Kidney (tissue), 14 donors: ENCODE measurements around the gene RAD51B. TPM values are rescaled to one million over a fixed set of nuclear protein-coding genes. Genes with fewer than 3 reads are reported as not detected.
A peak's percentile ranks its signal among the peaks of the same experiment; 100 is the strongest.

Experiments used
- DNase-seq, 5 donors: peaks; one replicate each; pipeline ENCODE4 v3.0.0-alpha.2; 2013 to 2020
- FAIRE-seq: peaks from 2 replicates; lab custom pipeline; 2012; peaks lifted over from hg19 to GRCh38; lab: Jason Lieb, UNC
- H3K27ac ChIP-seq, 2 donors: one replicate each; pipeline ENCODE4 v1.7.0; 2013; ENCODE audit warnings: low read depth in 2 of 2, low read length in 2 of 2, inconsistent platforms in 1 of 2
- H3K27me3 ChIP-seq: one replicate; pipeline ENCODE4 v1.7.1; 2013; ENCODE audit warnings: low read length, inconsistent platforms; ENCODE audit not compliant: control insufficient read depth, insufficient read depth
- H3K36me3 ChIP-seq, 3 donors: one replicate each; pipeline versions ENCODE4 v1.7.0 to v1.7.1; 2013; ENCODE audit warnings: low read length in 3 of 3, control low read depth in 1 of 3, inconsistent platforms in 1 of 3; ENCODE audit not compliant: insufficient read depth in 3 of 3, control insufficient read depth in 2 of 3
- H3K4me1 ChIP-seq, 3 donors: one replicate each; pipeline versions ENCODE4 v1.7.0 to v1.7.1; 2013; ENCODE audit warnings: low read length in 3 of 3, inconsistent platforms in 1 of 3, low read depth in 1 of 3; ENCODE audit not compliant: control insufficient read depth in 2 of 3, insufficient read depth in 2 of 3
- H3K4me3 ChIP-seq, 3 donors: one replicate each; pipeline versions ENCODE4 v1.7.0 to v1.8.1; 2013; ENCODE audit warnings: low read length in 3 of 3, control low read depth in 1 of 3, inconsistent platforms in 1 of 3
- H3K9ac ChIP-seq, 3 donors: one replicate each; pipeline versions ENCODE4 v1.7.0 to v1.7.1; 2013; ENCODE audit warnings: low read length in 3 of 3, control low read depth in 1 of 3, inconsistent platforms in 1 of 3
- H3K9me3 ChIP-seq, 3 donors: one replicate each; pipeline versions ENCODE4 v1.7.0 to v1.7.1; 2013; ENCODE audit warnings: low read length in 3 of 3, control low read depth in 1 of 3, inconsistent platforms in 1 of 3; ENCODE audit not compliant: control insufficient read depth in 2 of 3, insufficient read depth in 1 of 3
- CTCF ChIP-seq: IDR thresholded peaks from 3 replicates; pipeline ENCODE4 v1.5.1; 2012; ENCODE audit warnings: mild to moderate bottlenecking, moderate library complexity, borderline replicate concordance; ENCODE audit not compliant: insufficient read depth; ENCODE audit errors: extremely low read depth
- intact Hi-C: fragments of 100-400 bp; cut with DNase I; formaldehyde crosslinking; loops from one replicate; pipeline ENCODE4 v1.11.1; 2022
- polyA plus RNA-seq: library from polyadenylated mRNA; stranded (reverse); fragments of 350-450 nt; fragmentation: Illumina TruSeq; extraction: RNeasy Lipid Tissue Mini Kit (QIAGEN cat#74804); gene quantifications from one replicate; pipeline ENCODE4 v1.2.3, GENCODE V29; 2014; ENCODE audit warnings: low read depth, low replicate concordance; ENCODE audit not compliant: insufficient read depth
- total RNA-seq: library from RNA; stranded (reverse); fragmentation: NEBNext Ultra II Directional; extraction: Animal tissue kit (Norgen Biotek cat#: 25700); gene quantifications from one replicate; pipeline ENCODE4 v1.2.1, GENCODE V29; 2021
- donor health status: control.
- donor health status: control.
- donor health status: control.
- donor health status: control.
- donor health status: control.
- donor health status: DM: yes; HTN: yes; CAD: no.
- donor health status: Normal renal cell carcinoma (clear cell type).

RAD51B gene
- total and polyA plus RNA-seq, 2 donors from 2014 or later = 6.9 to 18.0 TPM

- no peak overlapping the region for H3K4me3 ChIP-seq
- FAIRE-seq (no peak), DNase-seq (no peak)
- no peaks in the 10 kb centered on the region for H3K36me3 ChIP-seq
- no peak overlapping the region for H3K9ac ChIP-seq
- no peak overlapping the region for H3K27ac ChIP-seq
- no peaks in the 10 kb centered on the region for H3K9me3 ChIP-seq
- no peaks in the 10 kb centered on the region for H3K27me3 ChIP-seq
- no peak for TF ChIP-seq CTCF
- intact Hi-C loops = no loop called here
- no peaks in the 10 kb centered on the region for H3K4me1 ChIP-seq
Observed at GRCh38 chr14:67835596-67835995, 16.0 kb downstream of the RAD51B start.

GRCh38 chr14:67837011-67837624 lies 17.5 kb downstream of the RAD51B start:
- peak; percentile 97 for FAIRE-seq
- Histone ChIP-seq H3K36me3 (no peaks in the 10 kb centered on the region), H3K9ac (no peak overlapping the region), H3K27ac (no peak overlapping the region), H3K4me3 (no peak overlapping the region), H3K27me3 (no peaks in the 10 kb centered on the region), H3K4me1 (no peaks in the 10 kb centered on the region), H3K9me3 (no peaks in the 10 kb centered on the region)
- peak in 4 of 5 donors; percentile 55 to 91 (median 71) for DNase-seq
- TF ChIP-seq CTCF = peak; percentile 66
- intact Hi-C loops = no loop called here

- Histone ChIP-seq H3K9ac (no peak overlapping the region), H3K27me3 (no peaks in the 10 kb centered on the region), H3K27ac (no peak overlapping the region), H3K4me3 (no peak overlapping the region), H3K36me3 (no peaks in the 10 kb centered on the region), H3K4me1 (no peaks in the 10 kb centered on the region), H3K9me3 (no peaks in the 10 kb centered on the region)
- DNase-seq (no peak), FAIRE-seq (no peak)
- intact Hi-C loops = no loop called here
- no peak for TF ChIP-seq CTCF
Observed at GRCh38 chr14:67846029-67846610, 26.5 kb downstream of the RAD51B start.
